B cell (primary cell): ENCODE measurements around the gene RRM2. TPM values are rescaled to one million over a fixed set of nuclear protein-coding genes. Genes with fewer than 3 reads are reported as not detected.

Source experiments
- ATAC-seq: fragments of 200-7000 bp; cut with Tn5 transposase; one replicate; pipeline ENCODE4 v1.10.0; 2021; ENCODE audit warnings: low read depth, mild to moderate bottlenecking, moderate number of reproducible peaks, moderate library complexity
- CTCF ChIA-PET: fragments of 350-600 bp; sonication (Branson Sonifier 250); formaldehyde crosslinking; loops from one replicate; lab custom pipeline; 2021; ENCODE audit warnings: antibody characterized with exemption, inconsistent platforms; lab: Charles Lee
- POLR2A ChIA-PET: fragments of 350-600 bp; sonication (Branson Sonifier 250); formaldehyde crosslinking; loops from one replicate; lab custom pipeline; 2021; ENCODE audit warnings: antibody characterized with exemption; lab: Charles Lee
- DNase-seq: peaks from one replicate; pipeline ENCODE4 v3.0.0; 2013
- H2AFZ ChIP-seq: 2 replicates; pipeline ENCODE4 v1.6.1; 2012; ENCODE audit warnings: mild to moderate bottlenecking, low read depth, low read length; ENCODE audit not compliant: insufficient read depth, poor library complexity, severe bottlenecking
- H3K27ac ChIP-seq, 2 donors: 1 replicate in 1 of 2; 2 replicates in 1 of 2; pipeline ENCODE4 v1.5.1; 2012 to 2013; ENCODE audit warnings: low read length in 2 of 2, mild to moderate bottlenecking in 2 of 2, moderate library complexity in 1 of 2
- H3K27me3 ChIP-seq, 4 experiments: fragments of 200-600 bp in 1 of 4; sonication (generic) in 1 of 4; replicated peaks in 1 of 4; 1 replicate in 2 of 4; 2 replicates in 2 of 4; pipeline versions ENCODE4 v1.6.1 to v1.7.0; 2013 to 2016; ENCODE audit warnings: low read length in 3 of 4, mild to moderate bottlenecking in 2 of 4, mixed read lengths in 1 of 4, moderate library complexity in 1 of 4; ENCODE audit not compliant: insufficient read depth in 4 of 4, control insufficient read depth in 3 of 4; ENCODE audit errors: control extremely low read depth in 1 of 4
- H3K36me3 ChIP-seq, 2 experiments: replicated peaks in 1 of 2; 1 replicate in 1 of 2; 2 replicates in 1 of 2; pipeline versions ENCODE4 v1.6.1 to v1.7.1; 2013; ENCODE audit warnings: low read length in 1 of 2; ENCODE audit not compliant: insufficient read depth in 2 of 2, control insufficient read depth in 1 of 2; ENCODE audit errors: control extremely low read depth in 1 of 2, extremely low read depth in 1 of 2
- H3K4me1 ChIP-seq, 2 donors: fragments of 200-600 bp in 1 of 2; sonication (generic) in 1 of 2; 1 replicate in 1 of 2; 2 replicates in 1 of 2; pipeline versions ENCODE4 v1.5.1 to v1.6.1; 2013 to 2017; ENCODE audit warnings: low read length in 2 of 2; ENCODE audit not compliant: control insufficient read depth in 2 of 2, insufficient read depth in 2 of 2
- H3K4me2 ChIP-seq: replicated peaks from 2 replicates; pipeline ENCODE3; 2012; ENCODE audit warnings: mild to moderate bottlenecking, low read depth, low read length; ENCODE audit not compliant: poor library complexity, severe bottlenecking
- H3K4me3 ChIP-seq, 5 experiments: fragments of 200-600 bp in 1 of 5; sonication (generic) in 1 of 5; 1 replicate in 3 of 5; 2 replicates in 2 of 5; pipeline versions ENCODE4 v1.5.1 to v1.7.0; 2011 to 2016; ENCODE audit warnings: low read length in 4 of 5, mild to moderate bottlenecking in 4 of 5, low read depth in 2 of 5, control low read depth in 1 of 5, moderate library complexity in 1 of 5; ENCODE audit not compliant: insufficient read depth in 1 of 5; ENCODE audit errors: control extremely low read depth in 1 of 5, extremely low read depth in 1 of 5
- H3K79me2 ChIP-seq: fragments of 200-600 bp; sonication (generic); one replicate; pipeline ENCODE4 v1.6.0; 2016; ENCODE audit warnings: low read length; ENCODE audit not compliant: control insufficient read depth, insufficient read depth
- H3K9ac ChIP-seq: fragments of 200-600 bp; sonication (generic); 2 replicates; pipeline ENCODE4 v1.6.1; 2017; ENCODE audit warnings: mild to moderate bottlenecking, low read length, moderate library complexity
- H3K9me3 ChIP-seq, 3 donors: one replicate each; pipeline versions ENCODE4 v1.6.1 to v1.7.1; 2013; ENCODE audit warnings: low read length in 2 of 3; ENCODE audit not compliant: control insufficient read depth in 2 of 3, insufficient read depth in 1 of 3; ENCODE audit errors: control extremely low read depth in 1 of 3
- H4K20me1 ChIP-seq: 2 replicates; pipeline ENCODE4 v1.6.0; 2012; ENCODE audit warnings: mild to moderate bottlenecking, low read length; ENCODE audit not compliant: insufficient read depth, control insufficient read depth, poor library complexity, severe bottlenecking
- H3K27ac Mint-ChIP-seq: one replicate; pipeline ENCODE4 v1.8.0; 2021; ENCODE audit warnings: mixed read lengths
- H3K27me3 Mint-ChIP-seq: one replicate; pipeline ENCODE4 v1.8.0; 2021; ENCODE audit warnings: mixed read lengths
- H3K4me1 Mint-ChIP-seq: one replicate; pipeline ENCODE4 v1.8.0; 2021; ENCODE audit warnings: mixed read lengths
- H3K4me3 Mint-ChIP-seq: one replicate; pipeline ENCODE4 v1.8.0; 2021; ENCODE audit warnings: mixed read lengths
- H3K9me3 Mint-ChIP-seq: one replicate; pipeline ENCODE4 v1.8.0; 2022; ENCODE audit warnings: mixed read lengths; ENCODE audit not compliant: insufficient read depth
- EZH2 ChIP-seq: IDR thresholded peaks from 2 replicates; pipeline ENCODE4 v1.6.1; 2012; ENCODE audit warnings: borderline replicate concordance, low read depth, mild to moderate bottlenecking, moderate library complexity, low read length; ENCODE audit not compliant: insufficient read depth, poor library complexity, severe bottlenecking
- WGBS: methylation state at CpG from one replicate; pipeline ENCODE4 v1.1.5; 2013; ENCODE audit warnings: missing lambda C conversion rate; ENCODE audit not compliant: insufficient coverage; 5-methylcytosine and 5-hydroxymethylcytosine counted together
- intact Hi-C: fragments of 100-400 bp; cut with micrococcal nuclease; formaldehyde crosslinking; loops from one replicate; pipeline ENCODE4 v1.10.0; 2022
- polyA plus RNA-seq: library from polyadenylated mRNA; depleted of rRNA; stranded (reverse); fragments of >200 nt; gene quantifications from 2 replicates; pipeline ENCODE4 v1.2.3, GENCODE V29; 2012
- total RNA-seq, 2 donors: library from RNA; stranded (reverse); fragments of 120-200 nt in 1 of 2; gene quantifications; 1 replicate in 1 of 2; 2 replicates in 1 of 2; pipeline versions ENCODE4 v1.2.3 to v1.2.4, GENCODE V29; 2013 to 2022
- TF ChIP-seq, protein P1 (sequence below): fragments of 200-600 bp; IDR thresholded peaks from one replicate; pipeline ENCODE4 v1.8.0; 2022; ENCODE audit warnings: antibody characterized with exemption, mild to moderate bottlenecking

The RRM2 gene
- total and polyA plus RNA-seq, 2 donors (not counting 1 experiment from before 2014, with no cell fraction given) = 1.2 to 3.3 TPM

DNA sequence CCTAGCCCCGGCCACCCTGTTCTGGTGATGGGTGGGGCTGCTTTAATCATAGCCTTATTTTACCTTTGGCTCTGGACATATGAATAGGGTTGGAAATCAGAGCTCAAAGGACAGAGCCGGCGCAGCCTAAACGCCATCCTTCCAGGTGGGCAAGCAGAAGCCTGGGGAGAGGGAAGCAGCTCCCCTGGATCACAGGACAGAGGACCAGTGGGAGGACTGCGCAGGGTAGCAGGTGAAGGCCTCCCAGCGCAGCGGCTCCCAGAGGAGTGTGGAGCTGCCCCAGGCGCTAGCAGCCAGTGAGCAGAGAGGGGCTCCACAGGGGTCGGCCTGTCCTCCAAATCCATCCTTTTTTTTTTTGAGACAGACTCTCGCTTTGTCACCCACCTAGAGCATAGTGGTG, 25.9 kb upstream of the RRM2 start:
- Histone ChIP-seq H3K27ac (no peak overlapping the region), H3K36me3 (no peaks in the 10 kb centered on the region), H3K4me3 (no peak overlapping the region), H3K4me2 (no peak overlapping the region), H3K9me3 (peaks cover 0 to 10% (median 4%) of the 10 kb centered on the region in 3 donors), H3K9ac (no peak overlapping the region), H4K20me1 (no peaks in the 10 kb centered on the region), H3K79me2 (no peaks in the 10 kb centered on the region), H3K4me1 (peaks cover under 1 to 2% of the 10 kb centered on the region in 2 donors), H3K27me3 (peaks cover 0 to 38% (median 8%) of the 10 kb centered on the region in 4 experiments), H2AFZ (no peak overlapping the region)
- Mint-ChIP-seq H3K4me1 (peaks cover 3% of the 10 kb centered on the region), H3K27ac (no peak overlapping the region), H3K9me3 (no peaks in the 10 kb centered on the region), H3K4me3 (no peak overlapping the region), H3K27me3 (peaks cover 39% of the 10 kb centered on the region)
- intact Hi-C loops = loop anchor here (1.0 kb wide), 1 partner anchor 24 kb away; no protein-coding TSS in a partner anchor
- ATAC-seq (no peak), DNase-seq (no peak)
- ChIA-PET POLR2A (no interaction called here), CTCF (interaction anchor here (0.6 to 12.9 kb wide), 14 partner anchors 9 to 567 kb away, joined by 3 to 143 read pairs (median 4); no protein-coding TSS in a partner anchor)
- 92% methylated on average over 10 of the region's 10 CpGs for WGBS
- TF ChIP-seq EZH2 = no peak
- TF ChIP-seq, protein P1, sequence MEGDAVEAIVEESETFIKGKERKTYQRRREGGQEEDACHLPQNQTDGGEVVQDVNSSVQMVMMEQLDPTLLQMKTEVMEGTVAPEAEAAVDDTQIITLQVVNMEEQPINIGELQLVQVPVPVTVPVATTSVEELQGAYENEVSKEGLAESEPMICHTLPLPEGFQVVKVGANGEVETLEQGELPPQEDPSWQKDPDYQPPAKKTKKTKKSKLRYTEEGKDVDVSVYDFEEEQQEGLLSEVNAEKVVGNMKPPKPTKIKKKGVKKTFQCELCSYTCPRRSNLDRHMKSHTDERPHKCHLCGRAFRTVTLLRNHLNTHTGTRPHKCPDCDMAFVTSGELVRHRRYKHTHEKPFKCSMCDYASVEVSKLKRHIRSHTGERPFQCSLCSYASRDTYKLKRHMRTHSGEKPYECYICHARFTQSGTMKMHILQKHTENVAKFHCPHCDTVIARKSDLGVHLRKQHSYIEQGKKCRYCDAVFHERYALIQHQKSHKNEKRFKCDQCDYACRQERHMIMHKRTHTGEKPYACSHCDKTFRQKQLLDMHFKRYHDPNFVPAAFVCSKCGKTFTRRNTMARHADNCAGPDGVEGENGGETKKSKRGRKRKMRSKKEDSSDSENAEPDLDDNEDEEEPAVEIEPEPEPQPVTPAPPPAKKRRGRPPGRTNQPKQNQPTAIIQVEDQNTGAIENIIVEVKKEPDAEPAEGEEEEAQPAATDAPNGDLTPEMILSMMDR = no peak

DNA sequence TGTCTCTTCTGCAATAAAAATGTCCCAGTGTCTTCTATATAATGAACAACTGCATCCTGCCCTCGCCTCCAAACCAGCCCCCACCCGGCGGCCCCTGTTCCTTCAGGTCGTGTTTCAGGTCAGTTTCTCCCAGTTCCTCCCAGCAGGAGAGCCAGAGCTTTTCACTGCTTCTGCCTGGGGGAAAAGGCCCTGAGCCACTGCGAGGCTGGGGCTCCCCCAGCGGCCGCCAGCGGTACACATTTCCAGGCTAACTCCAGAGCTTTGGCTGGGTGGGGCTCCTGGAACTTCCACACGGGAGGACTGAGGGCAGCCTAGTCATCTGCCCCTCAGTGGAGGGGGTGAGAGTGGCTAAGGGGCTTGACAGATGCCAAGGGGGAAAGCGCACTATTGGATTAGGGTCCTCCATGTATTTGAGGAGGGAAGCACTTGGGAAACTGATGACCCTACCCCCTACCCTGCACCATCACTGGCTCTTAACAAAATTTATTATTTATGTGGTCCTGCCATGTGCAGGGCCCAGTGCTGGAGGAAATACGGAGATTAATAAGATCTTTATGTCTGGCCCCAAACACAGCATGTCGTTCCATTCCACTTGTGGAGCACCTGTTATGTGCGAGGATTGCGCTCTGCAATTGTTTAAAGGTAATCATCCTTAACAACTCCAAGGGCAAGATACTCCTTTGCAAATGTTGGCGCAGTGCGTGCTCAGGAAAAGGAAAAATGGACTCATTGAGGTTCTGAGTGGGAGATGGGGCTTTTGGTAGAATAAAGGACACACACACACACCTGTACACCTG, 25.0 kb upstream of the RRM2 start:
- H3K27ac Mint-ChIP-seq = peak overlapping the region; percentile 20

More for the DNA sequence above, 25.0 kb upstream of the RRM2 start:
- no peaks in the 10 kb centered on the region for H3K36me3 ChIP-seq
- Mint-ChIP-seq H3K4me3 (no peak overlapping the region), H3K9me3 (no peaks in the 10 kb centered on the region), H3K27me3 (peaks cover 31% of the 10 kb centered on the region), H3K4me1 (peaks cover 2% of the 10 kb centered on the region)
- H3K27me3 ChIP-seq = peaks cover 0 to 29% (median 7%) of the 10 kb centered on the region in 4 experiments
- no peak overlapping the region for H3K9ac ChIP-seq
- H3K4me1 ChIP-seq = no peaks in the 10 kb centered on the region
- DNase-seq (peak; percentile 47), ATAC-seq (peak; percentile 82)
- TF ChIP-seq, protein P1 = peak; percentile 85
- no peak for TF ChIP-seq EZH2
- H4K20me1 ChIP-seq = no peaks in the 10 kb centered on the region
- H3K9me3 ChIP-seq = peaks cover 0 to 4% (median 0%) of the 10 kb centered on the region in 3 donors
- no peak overlapping the region for H2AFZ ChIP-seq
- POLR2A ChIA-PET = no interaction called here
- H3K4me3 ChIP-seq = no peak overlapping the region
- no peak overlapping the region for H3K4me2 ChIP-seq
- CTCF ChIA-PET = interaction anchor here (0.6 to 12.9 kb wide), 20 partner anchors 10 to 566 kb away, joined by 3 to 143 read pairs (median 4); no protein-coding TSS in a partner anchor
- WGBS = 18% methylated on average over 11 of the region's 16 CpGs
- no peaks in the 10 kb centered on the region for H3K79me2 ChIP-seq
- intact Hi-C loops = loop anchor here (1.0 kb wide), 1 partner anchor 25 kb away; no protein-coding TSS in a partner anchor
- H3K27ac ChIP-seq = no peak overlapping the region
